ENCODE data around the gene CACNB4.

- TF ChIP-seq POLR2AphosphoS5 (IDR thresholded peaks at IDR 0.05; ENCODE audit: low read depth, low read length), result no peak
- no peak for TF ChIP-seq SIN3A (IDR thresholded peaks at IDR 0.05; ENCODE audit: borderline replicate concordance, insufficient read depth, low read length)
- TF ChIP-seq REST (IDR thresholded peaks at IDR 0.05; ENCODE audit: insufficient read depth in 1 of 2, low read depth in 2 of 2, low read length in 2 of 2), result no peak
These were observed 62.0 kb downstream of the CACNB4 start for GRCh38 chr2:152036611-152037469.

Data from PFSK-1 (cell line).